ENCODE measurements around the gene SELENOS. TPM values are rescaled to one million over a fixed set of nuclear protein-coding genes. Genes with fewer than 3 reads are reported as not detected.

SELENOS gene
- total RNA-seq, 3 donors from 2014 or later, result 51.8 to 68.1 (median 55.2) TPM

DNA sequence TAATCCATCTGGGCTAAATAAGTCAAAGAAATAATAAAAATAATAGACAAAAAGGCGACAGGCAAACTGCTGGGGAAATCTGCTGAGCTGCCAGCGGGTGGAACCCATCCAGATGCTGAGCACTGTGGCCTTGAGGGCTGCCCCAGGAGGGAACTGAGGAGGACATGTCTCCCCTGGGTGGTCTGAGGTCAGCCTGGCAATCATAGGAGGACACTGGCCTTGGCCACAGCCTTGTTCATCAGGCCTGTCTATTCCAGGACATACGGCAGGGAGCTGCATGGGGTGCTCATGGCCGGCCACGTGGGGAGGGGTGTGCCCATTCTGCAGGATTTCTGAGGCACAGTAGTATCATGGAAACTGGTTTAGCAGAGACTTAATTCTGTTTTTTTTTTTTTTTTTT is 39.2 kb upstream of the SELENOS start:
- H3K36me3 Mint-ChIP-seq (ENCODE audit: insufficient read depth), result no peaks in the 10 kb centered on the region
- H3K9me3 Mint-ChIP-seq, result no peaks in the 10 kb centered on the region
- ATAC-seq, result no peak
- H3K27me3 Mint-ChIP-seq (ENCODE audit: low read depth), result peaks cover 4% of the 10 kb centered on the region
- no peak for DNase-seq
- peaks cover 12% of the 10 kb centered on the region for H3K4me1 Mint-ChIP-seq (ENCODE audit: low read depth)
- H3K4me3 Mint-ChIP-seq, result no peak overlapping the region

DNA sequence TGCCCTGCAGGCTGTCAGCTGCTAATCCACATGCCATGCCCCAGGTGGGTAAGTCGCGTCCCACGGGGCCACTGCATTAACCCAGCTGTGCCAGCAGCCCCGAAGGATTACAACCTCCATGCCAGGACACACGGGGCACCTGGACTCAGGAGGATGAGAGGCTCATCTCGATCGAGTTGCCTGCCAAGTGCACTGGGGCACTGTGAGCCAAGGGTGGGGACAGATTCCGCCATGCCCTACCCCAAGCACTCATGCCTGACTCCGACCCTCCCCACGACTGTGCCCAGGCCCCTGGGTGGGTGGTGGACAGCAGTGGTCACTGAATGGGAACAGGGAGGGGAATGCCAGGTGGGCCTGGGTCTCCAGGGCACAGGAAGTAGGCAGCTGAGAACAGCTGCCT is 38.5 kb upstream of the SELENOS start:
- no peak for ATAC-seq
- no peak overlapping the region for H3K4me3 Mint-ChIP-seq
- H3K4me1 Mint-ChIP-seq (ENCODE audit: low read depth), result peaks cover 7% of the 10 kb centered on the region
- H3K9me3 Mint-ChIP-seq, result no peaks in the 10 kb centered on the region
- peaks cover 4% of the 10 kb centered on the region for H3K27me3 Mint-ChIP-seq (ENCODE audit: low read depth)
- DNase-seq, result no peak
- H3K36me3 Mint-ChIP-seq (ENCODE audit: insufficient read depth), result no peaks in the 10 kb centered on the region

DNA sequence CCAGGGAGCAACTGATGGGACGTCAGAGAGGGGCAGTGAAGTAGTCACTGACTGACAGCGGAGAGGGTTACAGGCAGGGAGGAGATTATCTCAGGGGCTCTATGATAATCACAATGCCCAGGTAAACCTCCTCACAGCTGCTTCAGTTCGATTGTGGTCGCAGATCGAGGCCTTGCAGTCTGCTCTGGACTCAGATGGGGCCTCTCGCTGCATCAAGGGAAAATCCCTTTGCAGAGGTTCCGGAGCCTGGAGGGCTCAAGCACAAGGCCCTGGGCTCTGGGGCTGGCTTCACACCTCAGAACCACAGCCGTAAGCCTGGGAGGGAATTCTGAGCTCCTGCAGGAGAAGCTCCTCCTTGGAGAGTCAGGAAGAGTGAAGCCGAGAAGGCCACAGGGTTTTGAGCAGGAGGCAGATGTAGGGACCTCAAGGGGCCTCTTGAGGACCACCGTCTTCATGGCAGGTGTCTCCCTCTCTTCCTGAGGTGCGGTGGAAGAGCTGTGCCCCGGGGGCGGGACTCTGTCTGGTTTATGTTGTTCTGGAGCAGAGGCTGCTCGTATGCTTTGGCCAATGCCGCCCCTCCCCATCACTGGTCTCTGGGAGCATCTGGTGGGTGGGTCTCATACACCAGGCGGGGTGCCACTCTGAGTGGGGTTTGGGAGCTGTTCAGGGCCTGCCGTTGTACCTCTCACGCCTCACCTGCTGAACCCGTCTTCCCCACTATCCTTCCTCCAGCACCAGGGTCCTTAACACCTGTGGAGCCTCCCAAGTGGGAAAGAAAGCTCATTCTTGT is 37.2 kb upstream of the SELENOS start:
- Mint-ChIP-seq H3K36me3 (ENCODE audit: insufficient read depth) (no peaks in the 10 kb centered on the region), H3K4me3 (no peak overlapping the region), H3K27me3 (ENCODE audit: low read depth) (peaks cover 4% of the 10 kb centered on the region), H3K4me1 (ENCODE audit: low read depth) (no peaks in the 10 kb centered on the region), H3K9me3 (no peaks in the 10 kb centered on the region)
- ATAC-seq (no peak), DNase-seq (no peak)

DNA sequence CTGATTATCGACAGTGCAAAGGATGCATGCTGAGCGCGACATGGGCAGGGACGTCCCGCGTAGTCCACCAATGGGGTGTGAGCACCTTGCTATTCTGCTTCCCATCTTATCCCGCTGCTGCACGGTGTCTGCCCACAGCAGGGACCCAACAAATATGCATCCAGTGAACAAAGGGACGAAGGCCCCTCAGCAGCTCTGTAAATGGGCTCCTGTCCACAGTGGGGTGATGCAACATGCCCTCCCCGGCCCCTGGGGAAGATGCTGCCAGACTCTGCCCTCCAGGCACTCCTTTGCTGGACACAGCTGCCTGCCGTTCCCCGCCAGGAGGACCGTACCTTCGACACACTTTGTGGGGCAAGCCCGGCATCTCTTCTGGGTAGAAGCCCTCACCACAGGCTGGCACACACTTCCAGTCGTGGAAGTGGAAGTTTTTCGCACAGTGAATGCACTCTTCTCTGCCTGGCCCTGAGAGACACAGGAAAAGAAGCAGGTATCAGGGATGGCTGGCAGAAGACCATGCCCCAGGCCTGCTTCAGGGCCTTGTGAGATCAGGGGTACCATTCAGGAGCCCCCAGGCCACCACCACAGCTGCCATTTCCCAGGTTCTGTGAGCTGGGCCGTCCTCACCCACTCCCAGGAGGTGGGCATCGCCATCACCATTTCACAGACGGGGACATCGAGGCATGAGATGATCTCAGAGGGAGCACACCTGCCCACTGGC is 35.9 kb upstream of the SELENOS start:
- Mint-ChIP-seq H3K4me3 (no peak overlapping the region), H3K36me3 (ENCODE audit: insufficient read depth) (no peaks in the 10 kb centered on the region), H3K9me3 (no peaks in the 10 kb centered on the region), H3K27me3 (ENCODE audit: low read depth) (peaks cover 4% of the 10 kb centered on the region), H3K4me1 (ENCODE audit: low read depth) (no peaks in the 10 kb centered on the region)
- no peak for ATAC-seq
- no peak for DNase-seq

DNA sequence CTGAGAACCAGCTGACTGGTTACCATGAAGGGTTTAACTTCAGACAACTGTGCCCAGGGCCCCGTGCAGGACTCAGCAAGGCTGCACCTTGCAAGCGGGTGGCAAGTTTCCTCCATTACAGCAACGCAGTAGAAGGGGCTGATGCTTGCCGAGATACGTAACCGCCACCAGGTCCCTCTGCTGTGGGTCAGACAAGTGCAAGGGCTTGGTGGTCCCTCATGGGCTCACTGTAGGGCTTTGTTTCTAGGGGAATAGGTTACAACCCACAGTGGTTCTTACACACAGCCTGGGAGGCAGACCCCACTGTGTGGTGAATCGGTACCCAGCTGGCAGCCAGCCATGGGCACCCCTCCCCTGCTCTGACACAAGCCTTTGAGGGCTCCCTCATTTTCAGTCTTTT is 33.2 kb upstream of the SELENOS start:
- Mint-ChIP-seq H3K36me3 (ENCODE audit: insufficient read depth) (no peaks in the 10 kb centered on the region), H3K4me3 (no peak overlapping the region), H3K4me1 (ENCODE audit: low read depth) (no peaks in the 10 kb centered on the region), H3K27me3 (ENCODE audit: low read depth) (peaks cover 5% of the 10 kb centered on the region), H3K9me3 (no peaks in the 10 kb centered on the region)
- no peak for ATAC-seq
- no peak for DNase-seq

DNA sequence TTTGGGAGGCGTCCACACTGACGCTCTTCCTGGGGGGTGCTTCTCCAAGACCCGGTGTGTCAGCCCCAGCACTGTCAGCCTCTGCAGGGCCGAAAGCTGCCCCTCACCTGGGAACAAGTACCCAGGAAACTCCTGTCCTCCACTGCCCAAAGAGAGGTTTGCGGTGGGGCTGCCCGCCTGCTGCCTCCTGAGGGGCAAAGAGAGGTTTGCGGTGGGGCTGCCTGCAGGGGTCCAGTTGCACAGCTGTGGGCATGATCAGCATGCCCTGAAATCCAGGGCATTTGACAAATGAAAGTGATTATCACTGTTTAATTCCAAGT is 32.8 kb upstream of the SELENOS start:
- ATAC-seq (no peak), DNase-seq (no peak)
- Mint-ChIP-seq H3K36me3 (ENCODE audit: insufficient read depth) (no peaks in the 10 kb centered on the region), H3K9me3 (no peaks in the 10 kb centered on the region), H3K4me1 (ENCODE audit: low read depth) (no peaks in the 10 kb centered on the region), H3K4me3 (no peak overlapping the region), H3K27me3 (ENCODE audit: low read depth) (peaks cover 5% of the 10 kb centered on the region)

DNA sequence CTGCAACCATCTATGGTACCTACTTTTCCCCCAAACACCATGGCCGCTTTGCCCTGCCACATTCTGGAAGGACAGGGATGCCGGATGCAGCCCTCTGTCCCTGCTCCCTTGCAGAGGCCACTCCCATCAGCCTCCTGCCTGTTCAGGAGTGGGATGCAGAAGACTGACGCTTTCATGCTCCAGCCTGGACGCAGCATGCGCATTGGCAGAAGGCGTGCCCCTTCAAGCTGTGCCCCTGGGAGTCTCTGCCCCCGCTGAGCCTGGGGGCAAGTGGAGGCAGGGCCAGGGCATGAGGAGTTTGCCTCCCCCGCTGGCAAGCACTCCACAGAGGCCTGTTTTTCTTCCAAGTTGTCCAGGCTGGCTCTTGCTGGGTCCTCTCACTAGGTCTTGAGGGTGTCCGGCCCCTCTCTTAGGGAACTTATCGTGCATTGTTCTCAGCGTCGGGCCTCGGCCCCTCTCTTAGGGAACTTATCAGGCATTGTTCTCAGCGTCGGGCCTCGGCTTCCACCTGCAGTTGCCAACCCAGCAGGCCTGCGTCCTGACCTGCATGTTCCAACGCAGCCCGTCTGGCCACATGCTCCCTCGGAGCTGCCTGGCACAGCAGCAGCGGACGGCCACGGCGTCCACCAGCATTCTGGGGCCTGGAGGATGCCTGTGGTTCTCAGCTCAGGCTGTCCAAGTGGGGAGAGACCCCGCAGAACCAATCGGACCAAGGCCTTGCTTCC is 32.3 kb upstream of the SELENOS start:
- H3K9me3 Mint-ChIP-seq, result no peaks in the 10 kb centered on the region
- peaks cover 6% of the 10 kb centered on the region for H3K27me3 Mint-ChIP-seq (ENCODE audit: low read depth)
- H3K36me3 Mint-ChIP-seq (ENCODE audit: insufficient read depth), result no peaks in the 10 kb centered on the region
- H3K4me1 Mint-ChIP-seq (ENCODE audit: low read depth), result no peaks in the 10 kb centered on the region
- no peak for ATAC-seq
- H3K4me3 Mint-ChIP-seq, result no peak overlapping the region
- no peak for DNase-seq

DNA sequence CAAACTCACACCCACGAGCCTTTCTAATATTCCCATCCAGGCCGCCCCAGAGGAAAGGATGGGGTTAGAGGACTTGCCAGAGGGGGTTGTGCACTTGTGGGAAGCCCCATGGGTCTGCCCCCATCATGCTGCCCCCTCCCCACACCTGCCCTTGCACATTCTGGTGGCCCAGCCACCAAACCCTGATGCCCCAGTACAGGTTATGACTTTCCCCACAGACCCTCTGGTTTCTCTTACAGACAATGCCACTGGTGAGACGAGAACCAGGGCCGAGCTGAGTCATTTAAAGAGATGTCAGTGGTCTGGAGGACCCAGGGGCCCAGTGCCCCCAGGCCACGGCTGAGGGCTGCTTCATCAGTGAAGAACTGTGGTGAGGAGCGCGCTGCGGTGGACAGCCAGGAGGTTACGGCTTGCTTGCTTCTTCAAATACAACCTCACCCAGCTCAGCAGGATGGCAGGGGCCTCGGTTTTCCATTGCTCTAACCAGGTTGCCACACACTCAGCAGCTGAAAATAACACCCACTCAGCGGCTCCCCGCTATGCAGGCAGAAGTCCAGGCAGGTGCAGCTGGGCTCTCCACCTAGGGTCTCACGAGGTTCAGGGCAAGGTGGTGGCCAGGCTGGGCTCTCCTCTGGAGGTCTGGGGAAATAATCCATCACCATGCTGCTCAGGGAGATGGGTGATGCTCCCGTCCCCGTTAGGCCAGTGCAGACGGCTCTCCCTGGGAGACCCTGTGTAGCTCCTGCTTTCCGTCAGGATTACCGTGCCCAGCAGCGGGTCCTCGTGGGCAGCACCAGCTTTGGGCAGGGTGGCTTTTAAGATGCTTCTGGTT is 31.5 kb upstream of the SELENOS start:
- no peak for DNase-seq
- H3K36me3 Mint-ChIP-seq (ENCODE audit: insufficient read depth), result no peaks in the 10 kb centered on the region
- ATAC-seq, result no peak
- H3K27me3 Mint-ChIP-seq (ENCODE audit: low read depth), result peaks cover 4% of the 10 kb centered on the region
- H3K4me3 Mint-ChIP-seq, result no peak overlapping the region
- H3K4me1 Mint-ChIP-seq (ENCODE audit: low read depth), result no peaks in the 10 kb centered on the region
- H3K9me3 Mint-ChIP-seq, result no peaks in the 10 kb centered on the region

DNA sequence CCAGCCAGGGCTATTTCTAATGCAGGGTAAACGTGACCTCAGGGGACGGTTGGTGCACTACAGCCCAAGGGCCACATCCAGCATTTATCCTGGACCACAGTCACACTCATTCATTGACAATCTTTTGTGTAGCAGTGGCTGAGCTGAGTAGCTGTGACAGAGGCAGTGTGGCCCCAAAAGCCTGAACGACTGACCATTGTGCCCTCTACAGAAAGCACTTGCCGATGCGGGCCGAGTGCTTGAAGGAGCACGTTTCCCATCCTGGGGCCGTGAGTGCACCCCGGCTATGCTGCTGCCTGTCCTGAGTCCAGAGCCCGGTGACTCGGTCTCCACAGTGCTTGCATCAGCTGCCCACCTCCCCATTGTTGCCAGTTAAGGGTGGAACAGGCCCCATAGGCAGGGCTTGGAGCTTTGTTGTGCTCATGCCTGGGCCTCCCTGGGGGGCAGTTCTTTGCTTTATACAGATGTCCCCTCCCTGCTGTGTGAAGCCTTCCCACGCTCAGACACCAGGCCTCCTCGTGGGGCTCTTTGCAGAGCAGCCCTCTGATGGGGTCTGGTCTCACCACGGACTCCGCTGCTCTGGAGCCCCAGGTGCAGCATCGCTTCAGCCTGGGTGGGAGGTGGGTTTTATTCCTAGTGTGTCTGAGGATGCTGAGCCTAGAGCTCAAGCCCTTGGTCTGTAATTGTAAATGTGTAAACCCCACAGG is 30.8 kb upstream of the SELENOS start:
- ATAC-seq (no peak), DNase-seq (no peak)
- Mint-ChIP-seq H3K4me1 (ENCODE audit: low read depth) (no peaks in the 10 kb centered on the region), H3K4me3 (no peak overlapping the region), H3K36me3 (ENCODE audit: insufficient read depth) (no peaks in the 10 kb centered on the region), H3K27me3 (ENCODE audit: low read depth) (peaks cover 3% of the 10 kb centered on the region), H3K9me3 (no peaks in the 10 kb centered on the region)

DNA sequence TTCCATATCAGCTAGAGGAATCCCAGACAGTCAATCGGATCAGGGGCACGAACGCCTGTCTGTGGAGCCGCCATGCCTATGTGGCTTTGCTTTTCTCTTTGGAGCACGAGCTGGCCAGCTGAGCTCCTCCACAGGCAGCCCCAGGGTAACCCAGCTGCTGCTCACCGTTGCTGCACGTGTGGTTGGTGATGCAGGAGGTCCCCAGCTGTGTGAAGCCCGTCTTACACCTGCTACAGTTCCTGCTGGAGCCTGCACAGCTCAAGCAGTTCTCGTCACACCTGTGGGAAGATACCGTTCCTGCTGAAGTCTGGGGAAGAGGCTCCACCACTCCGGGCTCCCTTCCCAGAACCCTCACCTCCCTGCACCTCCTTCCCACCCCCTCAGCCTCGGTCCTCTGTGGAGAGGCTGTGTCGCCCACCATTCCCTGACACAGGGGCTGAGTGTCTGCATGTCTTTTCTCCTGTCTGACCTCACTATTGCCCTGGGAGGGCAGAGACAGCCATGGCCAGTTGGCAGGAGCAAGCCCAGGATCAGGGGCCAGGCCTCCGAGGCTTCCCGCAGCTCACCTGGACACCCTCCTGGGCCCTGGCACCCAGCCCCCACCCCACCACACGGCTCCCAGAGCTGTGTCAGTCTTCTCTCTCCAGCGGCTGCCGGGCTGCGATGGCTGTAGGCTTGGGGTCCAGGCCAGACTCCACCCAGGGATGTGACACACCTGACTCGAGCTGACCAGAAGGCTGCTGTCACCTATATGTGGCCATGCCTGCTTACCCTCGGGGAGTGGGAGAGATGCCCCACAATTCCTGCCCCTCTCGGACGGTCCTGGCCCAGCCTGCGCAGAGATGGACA is 30.0 kb upstream of the SELENOS start:
- DNase-seq (no peak), ATAC-seq (no peak)
- peaks cover 3% of the 10 kb centered on the region for H3K27me3 Mint-ChIP-seq (ENCODE audit: low read depth)
- H3K4me1 Mint-ChIP-seq (ENCODE audit: low read depth), result no peaks in the 10 kb centered on the region
- H3K36me3 Mint-ChIP-seq (ENCODE audit: insufficient read depth), result no peaks in the 10 kb centered on the region
- H3K9me3 Mint-ChIP-seq, result no peaks in the 10 kb centered on the region
- no peak overlapping the region for H3K4me3 Mint-ChIP-seq

DNA sequence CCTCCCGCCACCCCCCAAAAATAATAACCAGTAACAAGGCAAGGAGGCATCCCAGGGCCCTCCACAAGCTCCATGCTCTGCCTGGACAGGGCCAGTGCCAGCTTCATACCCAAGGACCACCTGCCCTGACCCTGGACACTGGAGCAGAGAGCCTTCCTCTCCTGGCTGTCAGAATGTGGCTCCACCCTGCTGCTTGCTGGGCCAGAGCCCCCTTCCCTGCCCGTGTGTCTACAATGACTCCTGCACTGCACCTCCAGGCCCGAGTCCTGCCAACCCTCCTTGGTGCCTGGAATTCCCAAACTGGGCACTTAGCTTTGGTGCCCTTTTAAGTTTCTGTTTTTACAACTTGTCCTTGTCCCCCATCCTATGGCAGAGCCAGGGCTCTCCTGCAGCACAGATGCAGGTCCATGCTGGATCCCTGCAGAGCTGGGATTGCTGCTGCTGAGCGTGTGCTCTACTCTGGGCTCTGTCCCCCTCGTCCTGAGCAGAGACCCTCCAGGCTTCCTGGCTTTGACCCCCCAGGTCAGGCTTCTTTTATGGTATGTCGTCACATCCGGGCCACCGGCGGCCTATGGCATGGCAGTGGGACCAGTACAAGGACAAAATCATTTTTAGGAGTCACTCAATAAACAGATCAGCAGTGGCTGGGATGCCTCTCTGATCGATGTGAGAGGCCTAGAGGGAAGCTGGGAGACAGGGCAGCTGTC is 29.2 kb upstream of the SELENOS start:
- Mint-ChIP-seq H3K4me3 (no peak overlapping the region), H3K36me3 (ENCODE audit: insufficient read depth) (no peaks in the 10 kb centered on the region), H3K27me3 (ENCODE audit: low read depth) (peaks cover 3% of the 10 kb centered on the region), H3K9me3 (no peaks in the 10 kb centered on the region), H3K4me1 (ENCODE audit: low read depth) (no peaks in the 10 kb centered on the region)
- ATAC-seq, result no peak
- no peak for DNase-seq

DNA sequence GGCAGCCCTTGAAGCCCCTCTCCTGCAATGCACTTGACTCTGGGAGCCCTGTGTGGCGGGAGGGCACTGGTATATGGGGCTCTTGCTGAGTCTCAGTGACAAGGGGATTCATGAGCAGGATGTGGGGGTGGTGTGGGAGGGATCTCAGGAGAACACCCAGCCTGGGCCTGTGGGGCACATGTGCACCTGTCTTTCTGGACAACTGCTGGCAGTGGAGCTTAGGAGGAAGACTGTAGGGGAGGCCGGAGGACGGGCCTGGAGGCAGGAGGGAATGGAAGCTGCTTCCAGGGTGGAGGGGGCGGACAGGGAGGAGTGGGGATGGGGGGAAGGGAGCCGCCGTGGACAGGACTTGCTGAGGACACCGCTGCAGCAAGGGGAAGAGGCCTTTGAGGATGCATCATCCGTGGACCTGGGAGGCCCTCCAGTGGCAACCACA is 28.6 kb upstream of the SELENOS start:
- DNase-seq (no peak), ATAC-seq (no peak)
- Mint-ChIP-seq H3K9me3 (no peaks in the 10 kb centered on the region), H3K4me3 (no peak overlapping the region), H3K36me3 (ENCODE audit: insufficient read depth) (no peaks in the 10 kb centered on the region), H3K27me3 (ENCODE audit: low read depth) (peaks cover 3% of the 10 kb centered on the region), H3K4me1 (ENCODE audit: low read depth) (no peaks in the 10 kb centered on the region)
